ENCODE results near the gene CTNNB1. TPM values are rescaled to one million over a fixed set of nuclear protein-coding genes. Genes with fewer than 3 reads are reported as not detected.

The CTNNB1 gene
- total and polyA plus RNA-seq, 2 of the 13 experiments (the other 11 are each of a cell fraction or from before 2014, with no cell fraction given) = 398 to 489 TPM

DNA sequence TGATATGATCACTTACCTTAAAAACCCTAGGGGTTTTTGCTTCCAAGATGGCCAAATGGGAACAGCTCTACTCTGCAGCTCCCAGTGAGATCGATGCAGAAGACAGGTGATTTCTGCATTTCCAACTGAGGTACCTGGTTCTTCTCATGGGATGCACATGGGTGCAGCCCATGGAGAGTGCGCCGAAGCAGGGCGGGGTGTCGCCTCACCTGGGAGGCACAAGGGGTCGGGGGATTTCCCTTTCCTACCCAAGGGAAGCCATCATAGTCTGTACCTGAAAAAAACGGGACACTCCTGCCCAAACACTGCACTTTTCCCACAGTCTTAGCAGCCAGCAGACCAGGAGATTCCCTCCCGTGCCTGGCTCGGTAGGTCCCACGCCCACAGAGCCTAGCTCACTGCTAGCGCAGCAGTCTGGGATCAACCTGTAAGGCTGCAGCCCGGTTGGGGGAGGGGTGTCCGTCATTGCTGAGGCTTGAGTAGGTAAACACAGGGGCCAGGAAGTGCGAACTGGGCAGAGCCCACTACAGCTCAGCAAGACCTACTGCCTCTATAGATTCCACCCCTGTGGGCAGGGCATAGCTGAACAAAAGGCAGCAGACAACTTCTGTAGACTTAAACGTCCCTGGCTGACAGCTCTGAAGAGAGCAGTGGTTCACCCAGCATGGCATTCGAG, 78.6 kb downstream of the CTNNB1 start (continued):
- TF ChIP-seq FOSL1 (CRISPR knock-in tag; IDR thresholded peaks at IDR 0.05; ENCODE audit: borderline replicate concordance) (no peak), HIC2 (CRISPR knock-in tag; IDR thresholded peaks at IDR 0.05; ENCODE audit: low read depth) (peak; percentile 93), ZFP36L2 (CRISPR knock-in tag; IDR thresholded peaks at IDR 0.05) (no peak), MTA1 (CRISPR knock-in tag; IDR thresholded peaks at IDR 0.05; ENCODE audit: borderline replicate concordance) (peak; percentile 79; the same call in 1 of the 2 replicates), ZNF407 (CRISPR knock-in tag; IDR thresholded peaks at IDR 0.05; ENCODE audit: not compliant biosample characterization) (no peak), ZSCAN29 (CRISPR knock-in tag; conservative IDR thresholded peaks at IDR 0.05) (no peak), SMAD9 (CRISPR knock-in tag; IDR thresholded peaks at IDR 0.05) (no peak), SNRNP70 (IDR thresholded peaks at IDR 0.05; ENCODE audit: low read depth, low read length) (no peak), SNAI1 (CRISPR knock-in tag; IDR thresholded peaks at IDR 0.05; ENCODE audit: borderline replicate concordance) (no peak)
- TF ChIP-seq, protein P1, sequence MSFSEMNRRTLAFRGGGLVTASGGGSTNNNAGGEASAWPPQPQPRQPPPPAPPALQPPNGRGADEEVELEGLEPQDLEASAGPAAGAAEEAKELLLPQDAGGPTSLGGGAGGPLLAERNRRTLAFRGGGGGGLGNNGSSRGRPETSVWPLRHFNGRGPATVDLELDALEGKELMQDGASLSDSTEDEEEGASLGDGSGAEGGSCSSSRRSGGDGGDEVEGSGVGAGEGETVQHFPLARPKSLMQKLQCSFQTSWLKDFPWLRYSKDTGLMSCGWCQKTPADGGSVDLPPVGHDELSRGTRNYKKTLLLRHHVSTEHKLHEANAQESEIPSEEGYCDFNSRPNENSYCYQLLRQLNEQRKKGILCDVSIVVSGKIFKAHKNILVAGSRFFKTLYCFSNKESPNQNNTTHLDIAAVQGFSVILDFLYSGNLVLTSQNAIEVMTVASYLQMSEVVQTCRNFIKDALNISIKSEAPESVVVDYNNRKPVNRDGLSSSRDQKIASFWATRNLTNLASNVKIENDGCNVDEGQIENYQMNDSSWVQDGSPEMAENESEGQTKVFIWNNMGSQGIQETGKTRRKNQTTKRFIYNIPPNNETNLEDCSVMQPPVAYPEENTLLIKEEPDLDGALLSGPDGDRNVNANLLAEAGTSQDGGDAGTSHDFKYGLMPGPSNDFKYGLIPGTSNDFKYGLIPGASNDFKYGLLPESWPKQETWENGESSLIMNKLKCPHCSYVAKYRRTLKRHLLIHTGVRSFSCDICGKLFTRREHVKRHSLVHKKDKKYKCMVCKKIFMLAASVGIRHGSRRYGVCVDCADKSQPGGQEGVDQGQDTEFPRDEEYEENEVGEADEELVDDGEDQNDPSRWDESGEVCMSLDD (CRISPR knock-in tag; IDR thresholded peaks at IDR 0.05; ENCODE audit: borderline replicate concordance) = no peak

Measured in HepG2 (cell line).